ENCODE data around the gene RANGAP1.

Gene RANGAP1, protein sequence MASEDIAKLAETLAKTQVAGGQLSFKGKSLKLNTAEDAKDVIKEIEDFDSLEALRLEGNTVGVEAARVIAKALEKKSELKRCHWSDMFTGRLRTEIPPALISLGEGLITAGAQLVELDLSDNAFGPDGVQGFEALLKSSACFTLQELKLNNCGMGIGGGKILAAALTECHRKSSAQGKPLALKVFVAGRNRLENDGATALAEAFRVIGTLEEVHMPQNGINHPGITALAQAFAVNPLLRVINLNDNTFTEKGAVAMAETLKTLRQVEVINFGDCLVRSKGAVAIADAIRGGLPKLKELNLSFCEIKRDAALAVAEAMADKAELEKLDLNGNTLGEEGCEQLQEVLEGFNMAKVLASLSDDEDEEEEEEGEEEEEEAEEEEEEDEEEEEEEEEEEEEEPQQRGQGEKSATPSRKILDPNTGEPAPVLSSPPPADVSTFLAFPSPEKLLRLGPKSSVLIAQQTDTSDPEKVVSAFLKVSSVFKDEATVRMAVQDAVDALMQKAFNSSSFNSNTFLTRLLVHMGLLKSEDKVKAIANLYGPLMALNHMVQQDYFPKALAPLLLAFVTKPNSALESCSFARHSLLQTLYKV

GRCh38 chr22:41285820-41286638, at the start of gene RANGAP1:
RANGAP1 (minus strand) TSS chr22:41286187; CDS start chr22:41281044, 5,143 bp downstream.
- DNase-seq, result peak; percentile 99

- DNase-seq, result no peak
Measured at GRCh38 chr22:41334951-41335635, 49.1 kb upstream of the RANGAP1 start.

GRCh38 chr22:41334215-41334614, 48.2 kb upstream of the RANGAP1 start:
- DNase-seq, result no peak

DNA sequence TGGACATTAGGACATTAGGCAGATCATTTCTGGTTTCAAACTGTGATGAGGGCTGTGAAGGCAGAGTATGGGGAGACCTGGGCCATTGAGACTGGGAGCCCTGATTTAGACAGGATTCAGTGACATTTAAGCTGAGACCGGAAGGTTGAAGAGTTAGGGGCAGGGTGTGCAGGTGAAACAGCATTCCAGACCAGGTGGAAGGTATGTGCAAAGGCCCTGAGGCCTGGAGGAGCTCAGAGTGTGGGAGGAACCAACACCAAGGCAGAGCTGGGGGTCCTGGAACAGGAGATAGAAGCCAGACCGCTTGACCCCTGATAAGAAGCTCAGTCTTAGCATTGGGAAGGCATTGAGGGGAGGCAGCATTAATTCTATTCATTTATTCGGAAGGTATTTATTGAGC, 47.8 kb upstream of the RANGAP1 start:
- no peak for DNase-seq

- DNase-seq, result no peak
Measured at GRCh38 chr22:41332217-41332939, 46.4 kb upstream of the RANGAP1 start.

DNA sequence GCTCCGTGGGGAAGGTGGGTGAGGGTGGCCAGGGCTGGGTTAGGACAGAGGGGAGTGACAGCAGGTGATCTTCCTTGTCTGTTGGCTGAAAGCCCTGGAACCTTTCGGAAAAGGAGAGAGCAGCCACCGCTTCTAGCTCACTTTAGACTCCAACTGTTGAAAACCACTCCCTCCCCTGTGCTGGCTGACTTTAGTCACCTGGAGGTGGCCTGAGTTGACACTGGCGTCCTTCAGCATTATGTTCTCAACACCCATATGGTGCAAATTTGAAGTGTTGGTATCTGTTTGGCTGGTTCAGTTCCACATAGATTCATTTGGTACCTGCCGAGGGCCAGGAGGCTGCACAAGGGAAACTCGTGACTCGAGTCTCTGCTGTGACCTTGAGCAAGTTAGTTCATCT, 44.2 kb upstream of the RANGAP1 start:
- DNase-seq, result no peak

DNA sequence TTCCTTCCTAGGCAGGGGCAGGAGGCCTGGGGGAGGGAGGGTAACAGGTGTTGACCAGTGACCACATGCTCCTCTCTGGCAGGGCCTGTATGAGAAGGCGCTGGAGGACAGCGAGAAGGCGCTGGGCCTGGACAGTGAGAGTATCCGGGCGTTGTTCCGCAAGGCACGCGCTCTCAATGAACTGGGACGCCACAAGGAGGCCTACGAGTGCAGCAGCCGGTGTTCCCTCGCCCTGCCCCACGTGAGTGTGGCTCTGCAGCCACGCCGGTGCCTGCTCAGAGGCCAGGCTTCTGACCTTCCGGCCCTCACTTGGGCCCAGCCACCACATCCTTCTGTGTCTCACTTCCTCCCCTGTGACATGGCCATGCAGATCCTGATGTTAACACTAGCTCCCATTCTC, 41.1 kb upstream of the RANGAP1 start:
- no peak for DNase-seq

DNA sequence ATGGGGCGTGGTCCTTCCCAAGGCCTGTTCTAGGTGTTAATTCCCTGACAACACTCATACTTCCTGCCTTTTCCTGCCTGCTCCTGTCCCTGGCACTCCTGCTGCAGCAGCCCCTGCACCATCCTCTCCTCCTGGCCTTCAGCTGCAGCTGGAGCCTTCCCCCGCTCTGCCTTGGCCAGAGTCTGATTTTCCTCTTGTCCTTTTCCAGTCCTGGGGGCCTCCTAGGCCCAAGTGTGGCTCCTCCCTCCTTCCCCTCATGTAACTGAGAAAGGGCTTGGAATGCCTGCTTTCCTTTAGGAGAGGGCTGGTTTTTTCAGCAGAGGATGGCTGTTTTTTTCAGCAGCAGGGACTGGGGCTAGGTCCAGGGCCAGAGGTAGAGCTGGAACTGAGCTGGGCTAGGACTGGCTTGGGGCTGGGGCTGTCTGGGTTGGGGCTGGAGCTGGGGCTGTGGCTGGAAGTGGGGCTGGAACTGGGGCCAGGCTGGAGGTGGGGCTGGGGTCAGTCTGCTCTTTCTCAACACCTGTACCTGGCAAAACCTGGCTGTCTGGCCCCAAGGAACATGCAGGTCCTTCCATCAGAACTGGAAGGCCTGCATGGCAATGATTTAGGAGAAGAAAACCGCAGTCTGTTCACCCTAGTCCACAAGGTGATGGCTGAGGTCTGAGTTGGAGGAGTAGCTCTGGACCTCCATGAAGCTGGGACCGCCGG, 39.0 kb upstream of the RANGAP1 start:
- DNase-seq, result no peak

GRCh38 chr22:41320416-41321240, 34.6 kb upstream of the RANGAP1 start:
- DNase-seq, result no peak

DNA sequence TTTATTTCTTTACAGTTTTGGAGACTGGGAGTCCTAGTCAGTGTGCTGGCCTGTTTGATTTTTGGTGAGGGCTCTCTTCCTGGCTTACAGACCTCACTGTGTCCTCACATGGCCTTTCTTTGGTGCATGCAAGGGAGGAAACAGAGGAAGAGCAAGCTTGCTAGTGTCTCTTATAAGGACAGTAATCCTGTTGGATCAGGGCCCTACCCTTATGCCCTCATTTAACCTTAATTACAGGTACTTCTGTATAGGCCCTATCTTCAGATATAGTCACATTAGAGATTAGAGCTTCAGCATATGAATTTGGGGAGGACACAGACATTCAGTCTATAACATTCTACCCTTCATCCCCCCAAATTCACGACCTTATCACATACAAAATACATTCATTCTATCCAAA, 29.6 kb upstream of the RANGAP1 start:
- no peak for DNase-seq

- no peak for DNase-seq
Measured at GRCh38 chr22:41314821-41315220, 28.8 kb upstream of the RANGAP1 start.

GRCh38 chr22:41311487-41311886, 25.5 kb upstream of the RANGAP1 start:
- no peak for DNase-seq

DNA sequence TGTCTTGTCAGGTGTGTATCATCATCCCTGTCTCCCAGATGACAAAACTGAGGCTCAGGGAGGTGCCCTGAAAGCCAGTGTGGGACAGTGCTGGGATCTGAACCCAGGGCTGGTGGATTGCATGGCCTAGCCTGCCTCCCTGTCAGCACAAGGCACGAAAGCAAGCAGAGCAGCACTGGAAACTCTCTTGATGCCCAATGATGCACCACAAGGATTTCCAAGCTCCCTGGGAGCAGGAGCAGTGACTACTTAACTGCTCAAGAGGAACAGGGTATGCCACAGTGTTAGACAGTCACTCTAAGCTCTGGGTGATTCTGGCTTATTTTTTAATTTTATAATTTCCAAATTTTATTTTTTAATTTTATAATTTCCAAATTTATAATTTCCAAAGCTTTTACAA, 24.3 kb upstream of the RANGAP1 start:
- DNase-seq, result no peak

GRCh38 chr22:41308544-41308947, 22.6 kb upstream of the RANGAP1 start:
- DNase-seq, result no peak

- peak; percentile 49 for DNase-seq
Measured at GRCh38 chr22:41308054-41308453, 22.1 kb upstream of the RANGAP1 start.

DNA sequence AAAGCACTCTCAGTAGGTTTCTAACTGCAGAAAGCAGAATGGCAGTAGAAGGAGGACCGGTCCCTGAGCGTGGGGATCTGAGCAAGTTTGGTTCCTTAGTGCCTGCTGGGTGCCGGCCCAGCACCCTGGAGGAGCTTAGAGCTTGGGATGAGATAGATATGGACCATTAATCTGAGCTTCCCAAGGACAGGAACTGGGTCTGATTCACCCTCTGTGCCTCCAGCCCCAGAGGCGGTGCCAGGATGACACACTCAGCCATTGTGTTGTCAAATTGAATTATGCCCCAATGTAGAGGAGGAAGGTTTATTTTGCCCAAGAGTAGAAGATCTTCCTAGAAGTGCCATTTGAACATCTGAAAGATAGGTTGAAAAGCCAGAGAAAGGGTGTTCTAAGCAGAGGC, 19.7 kb upstream of the RANGAP1 start:
- DNase-seq, result peak; percentile 96

DNA sequence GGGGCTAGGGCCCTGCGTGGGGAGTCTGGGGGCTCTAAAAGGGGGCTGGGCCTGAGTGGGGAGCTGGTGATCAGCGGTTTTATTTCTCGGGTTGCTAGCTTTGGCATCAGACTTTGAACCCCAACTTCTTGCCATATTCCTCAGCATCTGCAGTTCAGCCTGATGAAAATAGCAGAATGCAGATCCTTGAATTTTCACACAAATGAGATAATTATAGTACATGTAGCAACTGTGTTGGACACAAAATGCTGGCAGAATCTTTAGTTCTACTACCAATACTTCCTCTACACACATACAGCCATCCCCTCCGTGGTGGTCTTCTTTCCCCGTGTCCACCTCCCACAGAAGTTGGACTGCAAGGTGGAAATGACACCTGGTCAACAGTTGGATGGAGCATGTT, 16.8 kb upstream of the RANGAP1 start:
- no peak for DNase-seq

DNA sequence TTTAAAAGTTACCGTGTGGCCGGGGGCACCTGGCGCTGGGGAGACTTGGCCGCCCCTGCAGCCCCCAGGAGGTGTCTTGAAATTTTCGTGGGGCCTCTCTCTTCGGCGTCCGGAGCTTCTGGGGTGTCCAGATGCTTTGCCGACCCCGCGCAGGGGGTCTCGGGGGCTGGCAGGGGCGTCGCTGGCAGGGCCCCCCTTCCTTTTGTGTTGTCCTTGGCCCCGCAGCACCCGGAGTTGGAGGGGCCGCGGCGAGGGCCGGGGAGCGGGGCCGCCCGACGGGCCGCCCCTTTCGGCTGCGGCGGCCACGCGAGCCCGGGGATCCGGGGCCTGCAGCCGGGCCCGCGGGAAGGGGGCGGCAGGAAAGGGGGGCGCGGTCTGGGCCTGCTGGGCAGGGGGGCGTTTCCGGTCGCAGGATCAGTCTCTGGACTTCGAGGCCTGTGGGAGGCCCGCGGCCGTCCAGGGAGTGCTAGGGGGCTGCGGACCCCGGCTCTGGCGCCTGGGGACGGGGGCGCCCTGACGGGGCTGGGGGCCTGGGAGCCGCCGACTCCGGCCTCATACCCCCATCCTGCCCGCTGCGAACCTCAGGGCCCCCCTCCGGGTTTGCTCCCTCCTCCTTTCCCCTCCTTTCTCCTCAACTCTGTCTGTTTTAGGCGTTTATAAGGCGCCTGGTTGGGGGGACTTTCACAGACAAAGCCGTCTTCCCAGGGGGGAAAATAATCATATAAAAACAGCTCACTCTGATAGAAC, 16.2 kb upstream of the RANGAP1 start:
- DNase-seq, result no peak

DNA sequence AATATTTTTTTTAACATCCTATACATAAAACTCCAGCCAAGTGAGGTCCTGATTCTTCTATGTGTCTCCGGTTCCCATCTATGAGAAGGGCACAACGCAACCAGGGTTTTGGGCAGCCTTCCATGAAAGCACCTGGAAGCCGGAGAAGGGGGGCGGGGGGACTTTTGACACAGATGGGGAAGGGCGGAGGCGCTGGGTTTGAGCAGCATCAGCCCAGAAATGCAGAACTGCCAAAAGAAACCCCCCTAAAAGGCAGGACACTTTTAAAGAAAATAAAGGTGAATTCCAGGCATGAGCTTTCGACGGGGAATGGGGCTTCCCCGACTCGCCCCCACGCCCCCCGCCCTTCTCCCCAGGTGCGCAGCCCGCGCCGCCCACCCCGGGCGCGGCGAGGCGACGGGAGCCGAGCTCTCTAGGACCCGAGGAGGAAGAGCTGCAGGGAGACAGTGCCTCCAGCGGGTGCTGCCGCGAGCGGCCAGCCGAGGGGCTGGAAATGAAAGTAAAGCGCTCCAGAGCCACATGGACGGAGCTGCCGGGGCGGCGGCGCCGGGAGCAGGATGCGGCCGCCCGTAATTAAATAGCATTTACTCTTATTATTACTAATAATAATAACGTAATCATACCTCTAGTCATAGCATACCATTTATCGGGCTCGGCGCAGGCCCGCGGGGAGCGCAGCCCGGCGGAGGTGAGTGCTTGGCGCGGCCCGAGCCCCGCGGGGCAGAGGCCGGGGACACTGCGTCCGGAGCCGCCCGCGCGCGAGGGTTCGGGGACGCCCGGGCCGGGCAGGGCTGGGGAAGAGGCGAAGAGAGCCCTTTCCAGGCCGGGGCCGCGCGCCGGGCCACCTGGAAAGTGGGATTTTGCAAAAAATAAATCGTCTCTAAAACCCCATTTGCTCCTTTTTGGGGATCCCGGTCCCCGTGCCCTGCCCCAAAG, 15.4 kb upstream of the RANGAP1 start, which contains the start of gene ZC3H7B:
ZC3H7B (plus strand) TSS at position 441 of the 936 bp plus-strand sequence. CDS start 19,136 bp downstream, outside the sequence.
- peak; percentile 77 for DNase-seq
